Ramos (cell line): Measurements from ENCODE around the gene FEM1B.

Experiments
- in situ Hi-C: fragments of 300-500 bp; cut with MboI; formaldehyde crosslinking; loops from one replicate; pipeline ENCODE4 v1.14.3; 2022; ENCODE audit warnings: low sequenced_read_pairs; ENCODE audit not compliant: unreplicated experiment

FEM1B gene

DNA sequence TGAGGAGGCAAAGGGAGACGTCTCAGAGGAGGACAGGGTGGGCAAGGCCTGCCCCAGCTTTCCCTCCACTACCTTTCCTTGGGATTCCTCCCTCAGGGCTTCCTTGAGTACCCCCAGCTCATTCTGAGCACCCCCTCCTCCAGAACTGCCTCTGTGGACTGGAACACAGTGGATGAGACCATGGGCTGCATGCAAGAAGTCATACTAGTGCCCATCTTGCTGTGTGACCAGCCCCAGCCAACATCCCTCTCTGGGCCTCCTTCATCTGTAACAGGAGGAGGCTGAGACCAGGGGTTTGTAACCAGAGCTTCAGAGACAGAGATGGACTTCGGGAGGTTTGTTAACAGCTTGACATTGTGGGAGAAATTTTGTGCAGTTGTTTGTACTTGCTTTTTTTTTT, 25.6 kb downstream of the FEM1B start:
- in situ Hi-C loops: no loop called here

DNA sequence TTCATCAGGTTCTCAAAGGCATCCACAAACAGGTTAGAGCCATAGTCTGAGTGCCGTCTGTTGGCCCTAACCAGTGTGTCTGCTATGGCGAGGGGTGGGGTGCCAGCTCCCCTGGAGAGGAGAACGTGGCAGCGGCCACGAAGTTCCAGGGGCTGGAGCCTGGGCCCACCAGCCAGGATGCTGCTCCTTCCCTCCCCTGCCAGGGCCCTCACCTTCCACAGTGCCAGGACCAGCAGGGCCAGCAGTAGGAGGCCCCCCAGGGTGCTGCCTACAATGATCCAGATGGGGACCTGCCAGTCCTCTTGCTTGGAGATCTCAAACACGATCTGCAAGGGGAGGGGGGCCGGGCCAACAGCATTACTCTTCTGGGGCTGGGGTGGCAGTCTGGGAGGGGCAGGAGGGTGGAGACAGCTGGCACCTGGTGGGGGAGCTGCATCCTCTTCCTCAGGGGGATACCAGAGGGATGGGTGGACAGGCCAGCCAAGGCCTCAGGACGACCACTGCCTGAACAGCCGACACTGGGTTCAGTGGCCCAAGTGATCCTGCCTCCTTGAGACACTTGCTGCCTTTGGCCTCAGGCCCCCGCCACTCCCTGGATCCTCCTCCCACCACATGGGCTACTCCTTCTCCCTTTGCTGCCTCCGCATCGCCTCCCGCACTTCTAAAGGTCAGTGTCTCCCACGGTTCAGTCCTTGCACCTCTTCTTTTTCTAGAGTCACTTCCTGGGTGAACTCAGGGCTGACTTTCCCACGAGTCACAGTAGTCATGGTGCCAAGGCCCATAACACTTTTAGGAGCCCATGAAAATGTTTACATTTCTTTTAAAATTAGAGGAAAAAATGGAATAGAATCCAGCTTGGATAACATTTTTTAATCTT, 26.3 kb downstream of the FEM1B start:
- in situ Hi-C loops: no loop called here

DNA sequence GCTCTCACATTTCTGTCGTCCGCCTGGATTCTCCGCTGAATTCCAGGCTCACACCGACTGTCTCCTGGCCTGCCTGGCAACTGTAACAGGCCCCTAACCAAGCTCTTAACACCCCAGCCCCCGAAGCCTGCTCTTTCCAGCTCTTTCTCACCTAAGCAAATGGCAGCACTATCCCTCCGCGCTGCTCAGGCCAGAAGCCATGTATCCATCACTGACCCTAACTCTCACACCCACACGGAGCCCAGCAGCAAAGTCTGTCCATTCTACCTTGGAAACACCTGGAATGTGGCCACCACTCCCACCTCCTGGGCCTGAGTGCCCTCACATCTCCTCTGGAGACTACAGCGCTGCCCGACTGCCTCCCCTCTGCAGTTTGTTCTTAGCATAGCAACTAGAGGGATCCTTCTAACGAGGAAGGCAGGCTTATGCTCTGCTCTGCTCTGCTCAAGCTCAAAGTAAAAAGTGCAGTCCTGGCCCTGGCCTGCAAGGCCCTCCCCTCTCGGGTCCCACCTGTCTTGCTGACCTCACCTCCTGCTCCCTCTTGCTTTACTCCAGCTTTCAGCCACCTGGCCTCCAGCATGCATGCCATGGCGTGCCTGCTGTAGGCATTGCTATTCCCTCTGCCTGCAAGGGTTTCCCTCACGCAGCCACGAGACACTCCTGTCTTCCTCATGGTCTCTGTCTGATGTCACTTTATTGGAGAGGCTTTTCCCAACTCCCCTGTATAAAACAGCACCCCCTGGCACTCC, 27.2 kb downstream of the FEM1B start:
- in situ Hi-C loops: no loop called here

DNA sequence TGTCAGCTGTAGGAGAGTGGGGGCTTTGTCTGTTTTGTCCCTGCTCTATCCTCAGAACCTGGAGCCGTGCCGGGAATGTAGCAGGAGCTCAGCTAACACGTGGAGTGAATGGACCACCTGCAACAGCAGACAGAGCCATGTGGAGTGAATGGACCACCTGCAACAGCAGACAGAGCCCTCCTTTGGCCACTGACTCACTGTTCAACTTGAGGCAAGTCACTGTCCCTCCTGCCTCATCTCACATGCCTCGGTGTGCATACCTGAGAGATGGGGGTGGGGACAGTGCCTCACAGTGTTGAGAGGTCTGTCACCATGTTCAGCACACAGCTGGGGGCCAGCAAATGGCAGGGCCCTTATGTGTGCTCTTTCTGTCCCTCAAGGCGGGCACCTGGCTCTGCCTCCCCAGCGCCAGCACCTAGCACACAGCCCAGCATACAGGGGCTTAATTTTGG, 27.9 kb downstream of the FEM1B start:
- in situ Hi-C loops: no loop called here

DNA sequence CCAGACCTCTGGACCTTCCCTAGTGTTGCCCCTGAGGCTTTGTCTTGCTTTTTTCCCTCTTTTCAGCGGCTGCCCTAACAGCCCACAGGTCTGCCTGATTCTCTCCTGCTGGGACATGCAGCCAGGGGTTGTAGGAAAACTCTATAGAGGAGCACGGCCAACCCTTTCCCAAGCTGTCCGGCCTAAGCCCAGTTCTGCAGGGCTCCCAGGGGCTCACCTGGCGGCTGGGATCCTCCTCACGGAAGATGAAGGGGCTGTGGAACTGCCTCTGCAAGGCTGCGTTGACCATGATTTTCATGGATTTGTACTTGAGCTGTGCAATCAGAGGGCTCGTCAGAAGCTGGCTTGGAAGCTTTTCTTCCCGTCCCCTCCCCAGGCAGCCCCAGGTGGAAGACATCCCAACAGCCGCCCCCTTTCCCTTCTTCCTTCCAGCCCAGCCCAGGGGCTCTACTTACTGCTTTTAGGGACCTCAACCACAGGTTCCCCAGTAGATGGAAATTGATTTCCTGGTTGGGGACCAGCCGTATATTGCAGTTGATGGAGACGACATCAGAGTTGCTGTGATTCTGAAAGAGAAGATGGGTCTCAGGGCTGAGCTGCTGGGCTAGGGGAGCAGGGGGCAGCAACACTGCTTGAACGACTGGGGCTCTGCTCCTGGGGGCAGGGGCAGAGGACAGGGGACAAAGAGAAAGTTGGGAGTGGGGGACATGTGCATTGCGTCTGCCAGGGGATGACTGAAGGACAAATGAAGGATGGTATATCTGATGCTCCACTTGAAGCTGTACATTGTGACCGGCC, 29.8 kb downstream of the FEM1B start:
- in situ Hi-C loops: no loop called here

DNA sequence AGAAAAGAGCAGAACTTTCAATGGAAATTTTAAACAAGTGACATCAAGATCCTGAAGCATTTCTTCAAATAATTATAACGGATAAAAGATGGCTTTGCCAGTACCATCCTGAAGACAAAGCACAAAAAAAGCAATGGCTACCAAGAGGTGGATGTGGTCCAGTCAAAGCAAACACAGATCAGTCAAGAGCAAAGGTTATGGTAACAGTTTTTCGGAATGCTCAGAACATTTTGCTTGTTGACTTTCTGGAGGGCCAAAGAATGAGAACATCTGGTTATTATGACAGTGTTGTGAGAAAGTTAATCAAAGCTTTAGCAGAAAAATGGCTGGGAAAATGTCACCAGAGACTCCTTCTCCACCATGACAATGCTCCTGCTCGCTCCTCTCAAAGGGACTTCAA, 31.5 kb downstream of the FEM1B start:
- in situ Hi-C loops: no loop called here

DNA sequence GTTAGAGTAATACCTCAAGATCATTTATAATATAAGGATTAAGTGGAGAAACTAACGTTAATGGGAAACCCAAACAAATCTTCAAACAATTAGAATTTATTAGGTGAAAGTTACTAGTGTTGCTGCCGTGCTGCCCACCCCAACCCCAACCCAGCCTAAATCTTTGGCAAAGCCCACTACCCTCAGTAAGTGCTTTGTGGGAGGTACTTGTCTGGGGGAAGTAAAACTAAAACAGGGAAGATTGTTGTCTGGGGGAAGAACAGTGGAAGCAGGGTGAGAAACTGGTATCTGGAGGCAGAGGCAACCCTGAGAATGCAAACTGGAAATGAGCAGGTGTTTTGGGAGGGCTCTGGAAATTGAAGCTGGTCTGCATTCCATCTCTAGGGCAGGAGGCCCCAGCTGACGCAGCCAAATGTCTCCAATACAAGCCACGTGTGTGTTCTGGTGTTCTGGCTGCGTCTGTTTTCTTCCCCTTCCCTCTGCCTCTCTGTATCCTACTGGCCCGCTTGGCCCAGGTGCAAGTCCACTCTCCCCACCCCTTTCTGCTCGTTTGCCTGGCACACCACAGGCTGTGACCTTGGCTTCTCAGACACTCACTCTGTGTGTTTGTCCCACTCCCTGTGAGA, 32.7 kb downstream of the FEM1B start:
- in situ Hi-C loops: no loop called here

DNA sequence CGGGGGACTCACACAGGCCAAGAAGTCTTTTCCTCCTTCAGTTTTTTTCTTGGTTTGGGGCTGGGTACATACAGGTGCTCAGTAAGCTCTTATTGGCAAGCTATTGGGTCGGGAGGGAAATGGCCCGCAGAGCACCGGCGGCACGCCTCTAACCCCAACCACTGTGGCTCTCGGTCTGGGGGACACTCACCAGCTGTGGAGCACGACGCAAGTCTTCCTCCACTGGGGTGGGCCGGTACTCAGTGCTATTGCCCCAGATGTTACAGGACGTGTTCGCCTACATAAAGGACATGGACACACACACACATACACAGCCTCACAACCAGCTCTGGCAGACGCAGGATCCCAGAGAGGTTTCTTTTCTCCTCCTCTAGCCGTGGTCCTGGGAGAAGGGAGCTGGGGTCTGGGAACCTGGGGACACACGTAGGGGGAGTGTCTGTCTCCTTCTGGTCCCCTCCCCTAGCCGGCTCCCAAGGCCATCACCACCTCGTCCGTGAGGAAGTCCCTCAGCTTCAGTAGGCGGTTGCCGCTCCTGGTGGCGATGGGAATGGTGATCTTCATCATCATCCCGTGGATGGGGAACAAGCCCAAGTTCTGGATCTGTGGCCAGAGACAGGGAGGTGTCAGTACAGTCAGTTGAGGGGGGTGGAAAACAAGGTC, 33.4 kb downstream of the FEM1B start:
- in situ Hi-C loops: no loop called here

DNA sequence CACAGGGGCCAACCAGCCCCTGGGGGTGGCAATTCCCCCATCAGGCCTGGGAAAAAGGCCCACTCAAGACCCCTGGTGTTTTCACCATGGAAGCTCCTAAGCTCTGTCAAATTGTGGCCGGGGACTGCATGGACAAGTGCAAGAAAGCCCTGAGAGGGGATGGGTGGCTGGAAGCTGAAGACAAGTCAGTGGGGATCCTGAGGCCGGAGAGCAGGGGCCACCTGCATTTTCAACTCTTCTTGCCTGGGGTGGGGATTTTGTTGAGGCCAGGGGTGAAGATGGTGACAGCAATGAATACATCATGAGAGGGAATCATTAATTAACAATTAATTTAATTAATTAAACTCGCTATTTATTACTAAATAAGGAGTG, 33.9 kb downstream of the FEM1B start:
- in situ Hi-C loops: no loop called here

DNA sequence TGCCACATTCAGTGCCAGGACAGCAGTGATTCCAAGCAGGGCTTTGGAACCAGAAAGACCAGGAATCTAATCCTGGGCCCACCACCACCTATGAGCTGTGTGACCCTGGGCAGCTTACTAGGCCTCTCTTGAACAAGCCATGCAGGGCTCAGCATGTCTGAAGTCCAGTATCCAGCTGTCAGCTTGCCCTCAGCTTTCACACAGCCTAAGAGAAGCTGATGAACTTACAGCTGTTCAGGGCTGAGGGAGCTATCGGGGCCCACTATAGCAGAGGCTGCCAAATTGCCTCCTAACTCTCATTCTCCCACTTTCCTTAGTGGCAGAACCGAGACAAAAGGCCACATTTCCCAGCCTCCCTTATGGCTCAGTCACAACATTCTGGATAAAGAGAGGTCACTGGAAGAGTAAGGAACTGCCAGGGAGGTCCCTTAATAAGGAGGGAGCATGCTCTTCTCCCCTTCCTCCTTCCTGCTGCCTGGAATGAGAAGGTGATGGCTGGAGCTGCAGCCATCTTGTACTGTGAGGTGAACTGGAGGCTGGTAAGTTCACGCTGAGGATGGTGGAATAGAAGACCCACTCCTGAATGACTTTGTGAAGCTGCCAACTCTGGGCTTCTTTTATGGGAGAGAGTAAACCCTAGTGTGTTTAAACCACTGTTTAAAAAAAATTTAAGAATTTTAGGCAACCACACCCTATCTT, 34.5 kb downstream of the FEM1B start:
- in situ Hi-C loops: no loop called here

DNA sequence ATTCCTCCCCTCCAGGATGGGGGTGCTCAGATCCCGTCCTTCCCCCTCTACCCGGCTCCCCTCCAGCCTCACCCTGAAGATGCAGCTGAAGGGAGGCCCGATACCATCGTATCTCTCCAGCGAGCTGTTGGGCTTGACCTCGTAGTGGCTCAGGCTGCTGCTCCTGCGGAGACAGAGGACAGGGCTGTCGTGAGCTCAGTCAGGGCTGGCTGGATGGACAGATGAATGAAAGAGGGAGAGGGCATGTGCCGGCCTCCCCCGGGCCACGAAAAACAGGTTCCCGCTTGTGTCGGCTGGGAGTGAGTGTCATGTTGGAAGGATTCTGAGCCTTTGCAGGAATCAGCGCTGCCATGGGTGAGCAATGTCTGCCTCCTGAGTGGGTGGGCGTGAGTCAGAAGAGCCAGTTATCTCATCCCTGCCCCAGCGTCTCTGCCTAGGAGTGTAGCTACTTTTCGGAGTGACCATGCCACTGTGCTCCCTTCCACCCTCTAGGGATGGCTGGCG, 35.2 kb downstream of the FEM1B start:
- in situ Hi-C loops: no loop called here

DNA sequence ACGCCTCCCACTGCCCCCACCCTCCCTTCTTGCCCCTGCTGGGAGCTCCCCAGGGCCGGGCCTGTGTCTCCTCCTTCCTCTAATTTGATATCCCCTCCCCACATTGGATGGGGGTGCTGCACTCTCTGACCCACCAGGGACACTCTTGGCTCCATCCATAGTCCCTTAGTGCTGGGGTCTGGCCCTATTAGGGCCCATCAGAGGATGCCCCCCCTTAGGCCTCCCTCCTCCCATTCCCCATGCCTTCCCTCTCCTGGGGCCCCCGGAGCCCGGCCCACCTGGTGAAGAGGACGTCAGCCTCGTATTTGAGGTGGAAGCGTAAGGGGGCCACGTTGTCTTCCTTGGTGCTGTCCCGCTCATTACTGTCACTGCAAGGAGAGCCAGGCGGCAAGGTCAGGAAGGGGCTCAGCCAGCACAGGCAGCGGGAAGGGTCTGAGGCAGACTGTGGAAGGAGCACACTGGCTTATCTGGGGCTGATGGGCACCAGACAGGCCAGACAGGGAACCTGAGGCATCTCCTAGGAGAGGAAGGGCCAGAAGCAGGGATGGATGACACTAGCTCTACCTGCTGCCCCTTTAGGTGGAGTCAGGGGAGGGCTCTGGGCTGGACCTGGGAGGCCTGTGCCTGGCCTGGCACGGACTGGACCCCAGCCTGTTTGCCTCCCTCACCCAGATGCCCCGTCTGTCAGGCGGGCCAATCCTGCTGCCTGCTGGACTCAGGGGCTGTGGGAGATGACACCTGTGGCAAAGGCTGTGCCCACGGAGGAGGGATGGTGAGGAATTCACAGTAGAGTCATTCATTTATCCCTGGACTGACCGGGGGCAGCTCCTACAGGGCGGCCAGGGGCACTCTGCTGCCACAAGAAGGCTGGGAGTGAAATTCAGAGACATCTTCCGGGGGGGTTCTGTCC, 36.2 kb downstream of the FEM1B start:
- in situ Hi-C loops: no loop called here

DNA sequence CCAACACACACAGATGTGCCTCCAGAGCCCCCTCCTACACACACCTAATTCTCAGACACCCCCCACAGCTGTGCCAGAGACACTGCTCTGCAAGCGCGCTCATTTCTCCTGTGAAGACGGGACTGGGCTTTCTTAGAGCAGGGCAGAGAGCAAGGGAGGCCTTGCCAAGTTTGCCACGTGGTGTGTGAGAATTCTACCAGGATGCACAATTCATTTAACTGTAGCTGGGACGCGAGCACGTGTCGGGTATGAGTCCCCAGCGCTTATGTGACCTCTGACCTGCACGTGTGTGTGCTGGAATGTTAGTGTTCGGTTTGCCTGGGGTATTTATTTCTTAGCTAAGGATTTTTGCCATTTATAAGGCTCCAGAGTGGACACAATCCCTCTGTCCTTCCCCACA, 37.0 kb downstream of the FEM1B start:
- in situ Hi-C loops: no loop called here

DNA sequence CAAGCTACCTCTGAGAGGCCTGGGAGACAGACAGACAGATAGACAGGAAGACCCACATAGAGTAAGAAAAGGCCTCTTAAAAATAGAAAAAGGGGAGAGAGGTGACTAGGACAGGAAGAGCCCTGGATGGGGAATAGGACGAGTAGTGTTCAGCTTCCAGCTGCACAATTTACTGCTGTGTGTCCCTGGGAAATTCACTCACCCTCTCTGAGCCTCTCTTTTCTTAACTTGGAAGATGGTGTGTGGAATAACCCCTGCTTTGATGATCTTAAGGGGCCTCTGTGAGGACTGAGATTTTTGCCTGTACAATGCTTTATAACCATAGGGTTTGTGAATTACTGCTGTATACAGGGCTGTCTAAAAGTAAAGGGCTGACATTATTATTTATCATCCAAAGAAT, 37.5 kb downstream of the FEM1B start:
- in situ Hi-C loops: no loop called here

DNA sequence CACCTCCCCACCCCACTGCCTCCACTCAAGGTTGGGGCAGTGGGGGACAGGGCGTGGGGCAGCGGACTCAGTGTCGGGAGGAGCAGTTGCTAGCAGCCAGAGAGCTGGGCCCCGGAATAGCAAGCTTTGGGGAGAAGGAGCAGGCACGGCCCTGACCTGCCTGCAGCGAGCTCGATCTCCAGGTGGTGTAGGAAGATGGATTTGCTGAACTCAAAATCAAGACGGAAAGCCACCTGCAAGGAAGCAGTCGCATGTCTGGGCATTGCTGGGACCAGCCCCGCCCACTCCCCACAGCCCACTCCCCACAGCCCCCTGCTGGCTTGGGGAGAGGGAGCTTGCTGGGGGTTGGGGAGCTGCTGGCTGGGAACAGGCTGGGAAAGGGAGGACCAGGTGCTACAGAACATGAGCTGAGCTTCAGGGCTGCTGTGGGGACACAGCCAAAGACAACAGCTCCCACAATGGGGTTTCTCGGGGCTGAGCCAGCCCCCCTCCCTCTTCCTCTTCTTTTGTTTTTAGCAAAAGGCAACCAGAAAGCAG, 38.0 kb downstream of the FEM1B start:
- in situ Hi-C loops: no loop called here

DNA sequence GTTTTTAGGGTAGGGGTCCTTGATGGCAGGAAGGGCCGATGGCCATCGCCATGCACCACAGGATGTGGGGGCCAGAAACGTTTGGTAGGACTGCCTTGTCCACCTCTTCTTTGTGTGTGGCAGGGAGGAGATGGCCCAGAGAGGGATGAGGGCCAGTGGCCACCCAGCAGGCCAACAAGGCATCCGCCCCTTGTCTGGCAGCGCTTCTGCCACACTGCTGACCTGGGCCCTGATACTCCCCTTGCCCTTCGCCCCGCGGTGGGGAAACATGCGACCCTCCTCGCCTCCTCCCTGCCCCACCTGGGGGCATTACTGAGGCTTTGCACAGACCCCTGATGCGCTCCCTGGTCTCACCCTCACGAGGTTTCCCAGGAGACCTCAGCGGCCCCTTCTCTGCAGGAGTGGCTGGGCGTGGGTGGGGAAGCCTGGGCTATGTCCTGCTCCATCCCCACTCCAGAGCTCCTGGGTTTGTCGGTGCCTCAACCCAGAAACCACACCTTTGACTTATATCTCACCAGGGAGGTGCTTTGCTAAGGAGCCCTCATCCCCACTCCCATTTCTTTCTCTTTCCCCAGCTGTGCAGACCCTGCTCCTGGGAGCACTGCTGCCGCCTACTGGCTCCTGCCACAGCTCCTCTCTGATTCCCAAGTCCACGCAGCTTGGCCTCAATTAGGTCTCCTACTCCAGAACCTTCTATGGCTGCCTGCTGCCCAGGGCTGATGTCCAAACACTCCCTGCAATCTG, 38.7 kb downstream of the FEM1B start:
- in situ Hi-C loops: no loop called here
